ENCODE data around the gene MORC4.
A peak's percentile ranks its signal among the peaks of the same experiment; 100 is the strongest.

Gene MORC4

DNA sequence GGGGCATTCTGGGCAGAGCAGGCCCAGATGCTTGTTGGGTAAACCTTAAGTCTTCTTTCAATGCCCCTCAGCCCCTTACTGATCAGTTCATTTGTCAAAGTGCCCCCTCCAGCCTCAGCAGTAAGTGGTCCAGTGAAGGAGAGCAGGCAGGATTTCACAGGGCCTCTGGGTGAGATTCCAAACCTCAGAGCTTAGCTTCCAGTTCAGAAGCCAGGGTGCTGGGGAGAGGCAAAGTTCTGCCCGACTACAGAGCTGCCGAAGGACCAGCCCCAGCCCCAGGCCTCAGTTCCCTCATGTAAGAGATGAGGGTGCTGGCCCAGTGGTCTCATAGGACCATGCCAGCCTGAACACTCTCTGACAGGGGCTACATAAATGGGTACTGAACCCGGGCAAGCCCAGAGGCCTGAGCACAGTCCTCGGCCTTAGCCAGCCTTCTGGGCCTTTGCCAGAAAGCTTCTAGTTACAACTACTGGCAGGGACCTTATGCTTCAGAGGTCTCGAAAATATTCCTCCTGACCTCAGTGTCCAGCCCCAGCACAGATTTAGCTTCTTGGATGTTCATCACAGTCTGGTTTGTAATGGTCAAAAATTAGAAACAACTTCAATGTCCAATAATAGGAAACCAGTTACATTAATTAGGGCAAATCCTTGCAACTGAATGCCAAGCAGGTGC, 96.0 kb downstream of the MORC4 start:
- DNase-seq: no peak

DNA sequence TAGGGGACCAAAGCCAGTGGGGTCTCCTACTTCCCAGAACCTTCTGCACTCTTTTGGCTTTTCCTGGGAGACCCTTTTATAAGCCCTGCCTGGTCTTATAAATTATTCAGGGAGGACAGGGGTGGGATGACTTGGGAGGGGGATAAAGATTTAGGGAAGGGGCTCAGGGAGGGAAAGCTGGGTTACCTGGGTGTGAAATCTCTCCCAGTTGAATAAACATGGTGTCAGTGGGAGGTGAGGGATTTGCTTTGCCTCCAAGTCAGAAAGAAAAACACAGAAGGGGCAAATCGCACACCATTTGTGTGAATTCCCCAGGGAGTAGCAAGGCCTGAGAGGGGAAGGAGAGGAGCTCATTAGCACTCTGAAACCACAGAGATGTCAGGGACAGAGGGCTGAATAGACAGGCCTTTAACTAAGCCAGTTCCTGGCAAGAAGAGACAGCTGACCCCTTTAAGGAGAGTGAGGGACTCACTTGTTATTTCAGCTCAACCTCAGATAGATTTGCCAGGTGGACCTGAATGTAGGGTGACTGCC, 96.7 kb downstream of the MORC4 start, which contains the start of gene RIPPLY1:
Gene RIPPLY1, minus strand, starts transcription at position 51 of the 534 bp plus-strand sequence. CDS start 54 bp downstream, outside the sequence.
- no peak for DNase-seq

DNA sequence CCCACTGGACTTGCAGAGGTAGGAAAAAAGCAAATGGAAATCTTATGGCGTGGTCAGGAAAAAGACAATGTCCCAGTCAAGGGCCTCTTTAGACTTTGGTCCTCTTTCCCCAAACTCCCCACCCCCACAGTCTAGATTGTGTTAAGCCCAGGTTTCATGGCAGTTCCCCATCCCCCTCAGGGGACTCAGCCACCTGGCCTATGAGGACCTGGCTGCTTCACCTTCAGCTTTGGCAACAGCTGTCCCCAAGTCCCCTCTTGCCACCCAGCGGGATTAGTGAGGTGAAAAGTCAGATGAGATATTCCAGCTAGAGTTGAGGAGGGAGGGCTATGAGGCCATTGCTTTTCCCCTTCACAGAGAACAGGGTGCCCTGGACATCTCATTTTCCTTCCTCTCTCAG, 97.3 kb downstream of the MORC4 start:
- DNase-seq: no peak

DNA sequence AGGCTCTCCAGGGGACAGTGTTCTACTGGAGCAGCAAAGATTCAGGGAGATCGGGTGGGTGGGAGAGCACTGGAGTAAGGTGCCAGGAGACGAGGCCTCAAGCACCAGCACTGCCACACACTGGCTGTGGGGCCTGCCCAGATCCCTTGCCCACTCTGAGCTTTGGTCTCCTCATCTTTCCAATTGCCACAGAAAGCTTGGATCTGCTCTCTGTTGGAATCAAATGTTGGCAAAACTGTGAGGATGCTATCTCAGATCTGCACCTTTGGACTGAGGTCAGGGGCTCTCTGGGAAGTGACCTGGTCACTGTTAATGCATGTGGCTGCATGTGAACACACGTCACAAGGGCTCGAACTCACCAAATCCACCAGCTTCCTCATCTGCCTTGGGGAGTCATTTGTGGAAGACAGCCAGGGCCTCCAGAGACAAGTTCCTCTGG, 98.2 kb downstream of the MORC4 start:
- no peak for DNase-seq

DNA sequence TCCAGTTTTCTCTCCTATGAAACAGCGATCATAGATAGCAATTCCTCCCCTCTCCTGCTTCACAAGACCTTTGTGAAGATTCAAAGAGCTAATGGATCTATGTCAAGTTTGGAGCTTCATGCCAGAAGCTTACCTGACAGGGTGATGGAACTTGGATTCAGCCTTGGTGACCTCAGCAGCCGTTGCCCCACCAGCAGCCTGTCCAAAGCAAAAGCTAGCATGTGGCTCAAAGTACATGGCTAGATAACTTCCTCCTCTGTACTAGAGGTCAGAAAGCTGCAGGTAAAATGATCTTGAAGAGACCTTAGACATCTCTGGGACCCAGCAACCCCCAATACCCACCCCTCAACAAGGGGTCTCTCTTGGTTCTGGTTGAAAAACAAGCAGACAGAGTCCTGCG, 98.7 kb downstream of the MORC4 start:
- DNase-seq: no peak

DNA sequence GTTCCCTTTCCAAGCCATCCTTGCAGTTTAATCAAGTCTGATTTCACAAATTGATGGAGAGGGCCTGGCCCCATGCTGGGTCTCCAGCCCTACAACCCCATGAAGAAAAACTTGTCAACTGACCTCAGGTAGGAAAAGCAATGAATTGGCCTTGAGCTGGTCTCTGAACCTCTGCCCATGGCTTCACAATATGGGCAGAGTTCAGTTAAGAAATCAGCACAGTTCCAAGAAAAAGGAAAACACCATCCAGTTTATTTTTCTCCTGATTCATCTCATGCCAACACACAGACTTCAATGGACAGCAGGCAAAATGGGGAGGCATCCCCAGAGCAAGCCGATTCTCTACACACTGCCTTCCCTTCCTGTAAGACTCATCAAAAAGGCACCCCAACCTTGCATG, 100.2 kb downstream of the MORC4 start:
- no peak for DNase-seq

DNA sequence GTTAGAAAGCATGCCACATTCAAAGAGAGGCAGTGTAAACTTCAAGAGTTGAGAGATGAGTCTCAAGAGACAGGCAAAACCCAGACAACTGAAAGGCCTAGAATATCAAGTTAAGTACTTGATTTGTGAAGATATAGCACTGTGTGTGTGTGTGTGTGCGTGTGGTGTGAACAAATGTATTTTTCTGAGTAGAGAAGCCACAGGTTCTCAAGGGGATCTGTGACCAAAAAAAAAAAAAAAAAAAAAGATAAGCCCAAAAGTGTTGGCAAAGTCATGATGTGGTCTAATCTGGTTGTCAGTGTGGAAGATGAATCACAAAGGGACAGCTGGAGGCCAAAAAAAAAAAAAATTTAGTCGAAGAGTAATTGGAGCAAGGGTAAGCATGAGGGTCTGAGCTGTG, 100.7 kb downstream of the MORC4 start:
- no peak for DNase-seq

DNA sequence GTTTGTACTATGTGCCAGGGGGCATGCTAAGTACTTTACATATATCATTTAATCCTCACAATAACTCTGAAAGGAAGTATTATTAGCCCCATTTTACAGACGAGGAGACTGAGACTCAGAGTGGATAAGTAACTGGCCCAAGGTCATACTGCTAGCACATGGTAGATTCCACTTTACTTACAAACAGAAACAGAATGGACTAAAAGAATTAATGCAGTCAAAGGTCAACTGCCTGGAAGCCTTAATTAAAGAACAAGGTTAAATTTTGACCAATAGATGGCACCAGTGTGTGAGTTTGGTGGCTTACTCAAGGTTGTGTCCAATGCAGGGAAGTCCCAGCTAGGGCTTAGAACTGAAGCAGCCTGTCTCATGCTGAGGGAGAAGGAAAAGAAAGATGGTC, 101.5 kb downstream of the MORC4 start:
- peak; percentile 52 for DNase-seq

DNA sequence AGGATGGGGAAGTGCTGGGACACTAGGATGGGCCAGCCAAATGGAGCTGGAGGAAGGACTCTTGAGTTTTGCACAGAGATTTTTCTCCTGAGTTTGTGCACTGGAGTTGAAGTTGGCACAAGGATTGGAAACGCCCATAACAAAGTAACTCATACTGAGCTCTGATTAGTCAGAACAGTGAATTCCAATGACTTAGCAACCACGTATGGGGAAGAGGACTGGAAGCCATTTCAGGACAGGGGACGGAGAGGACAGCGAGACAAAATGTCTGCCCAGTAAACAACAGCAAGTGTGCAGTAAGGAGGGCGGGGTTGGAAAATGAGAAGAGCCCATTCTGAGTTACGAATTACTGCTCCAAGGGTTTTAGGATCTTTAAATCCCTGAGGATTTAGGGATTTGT, 102.8 kb downstream of the MORC4 start:
- no peak for DNase-seq

DNA sequence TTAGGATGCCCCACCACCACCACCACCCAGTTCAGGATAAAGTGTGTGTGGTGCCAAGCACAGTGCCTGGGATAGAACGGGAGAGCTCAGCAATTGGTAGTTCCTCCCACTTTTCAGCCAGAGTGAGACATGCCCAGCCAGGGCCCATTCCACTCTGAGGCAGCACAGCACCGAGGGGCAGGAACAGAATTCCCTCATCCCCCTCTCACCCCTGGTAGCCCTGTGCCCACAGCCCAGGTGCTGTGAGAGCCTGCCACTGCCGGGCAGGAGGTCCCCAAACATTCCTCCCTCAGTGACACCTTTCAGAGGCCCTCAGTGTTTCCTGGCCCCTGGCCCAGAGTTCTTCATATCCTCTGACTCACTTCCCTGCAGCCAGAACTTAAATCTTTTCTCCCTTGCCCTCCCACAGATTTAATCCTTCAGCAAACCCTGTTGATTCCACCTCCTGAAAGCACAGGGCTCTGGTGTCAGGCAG, 105.0 kb downstream of the MORC4 start:
- no peak for DNase-seq

DNA sequence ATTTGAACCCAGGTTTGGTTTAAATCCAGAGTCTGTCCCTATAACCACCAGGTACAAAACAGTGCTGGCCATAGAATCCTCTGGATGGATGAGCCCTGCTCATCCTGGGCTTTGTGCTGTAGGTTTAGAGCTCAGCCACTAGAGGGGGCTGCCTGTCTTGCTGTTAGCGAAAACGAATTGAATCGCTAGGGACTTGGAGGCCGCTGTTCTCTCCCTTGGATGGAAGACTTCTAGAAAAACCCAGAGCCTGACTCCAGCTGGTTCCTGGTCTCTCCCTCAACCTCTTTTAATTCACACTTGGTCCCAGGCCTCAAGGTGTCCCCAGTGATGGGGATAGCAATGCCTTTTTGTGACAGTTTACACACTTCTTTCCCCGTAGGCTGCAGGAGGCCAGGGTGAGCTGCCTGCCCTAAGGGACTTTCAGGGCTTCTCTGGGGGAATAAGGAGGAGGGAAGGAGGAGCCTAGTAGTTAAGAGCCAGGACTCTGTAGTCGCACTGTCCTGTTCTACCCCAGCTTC, 105.6 kb downstream of the MORC4 start:
- peak; percentile 48 for DNase-seq

DNA sequence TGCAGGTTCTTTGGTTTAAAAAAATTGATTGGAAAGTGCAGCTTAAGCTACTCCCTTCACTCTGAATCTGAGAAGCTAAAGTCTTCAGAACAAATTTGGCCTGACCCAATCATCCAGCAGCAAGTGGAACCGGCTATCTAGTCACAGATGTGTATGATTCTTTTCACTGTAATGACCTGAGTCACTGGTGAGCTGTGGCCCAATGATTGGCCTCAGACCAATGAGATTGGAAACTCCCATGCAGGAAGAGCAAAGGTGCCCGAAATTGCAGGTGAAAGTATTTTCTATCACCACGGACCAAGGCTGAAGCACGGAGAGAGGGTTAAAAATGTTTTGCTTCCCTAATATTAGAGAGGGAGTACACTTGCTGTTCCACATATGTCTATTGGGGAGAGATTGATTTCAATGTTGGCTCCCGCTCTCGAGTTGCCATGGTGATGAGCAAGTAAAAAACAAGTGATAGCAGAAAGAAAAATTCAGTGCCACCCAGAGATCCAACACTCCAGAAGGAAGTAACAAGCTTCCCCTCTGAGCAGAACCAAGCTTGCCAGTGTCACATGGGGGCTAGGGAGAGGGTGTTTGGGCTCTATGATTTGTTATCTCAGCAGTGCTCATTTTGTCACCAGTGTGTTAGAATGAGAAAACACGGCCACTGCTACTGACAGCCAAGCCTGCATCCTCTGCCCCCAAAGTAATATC, 108.1 kb downstream of the MORC4 start:
- no peak for DNase-seq
